IPS-11a (cell line): ENCODE data around the gene CSMD2.

ENCODE experiments used
- H3K4me3 ChIP-seq: one replicate; pipeline ENCODE4 v1.5.1; 2013; ENCODE audit warnings: low read depth, low read length, control low read depth

The CSMD2 gene

DNA sequence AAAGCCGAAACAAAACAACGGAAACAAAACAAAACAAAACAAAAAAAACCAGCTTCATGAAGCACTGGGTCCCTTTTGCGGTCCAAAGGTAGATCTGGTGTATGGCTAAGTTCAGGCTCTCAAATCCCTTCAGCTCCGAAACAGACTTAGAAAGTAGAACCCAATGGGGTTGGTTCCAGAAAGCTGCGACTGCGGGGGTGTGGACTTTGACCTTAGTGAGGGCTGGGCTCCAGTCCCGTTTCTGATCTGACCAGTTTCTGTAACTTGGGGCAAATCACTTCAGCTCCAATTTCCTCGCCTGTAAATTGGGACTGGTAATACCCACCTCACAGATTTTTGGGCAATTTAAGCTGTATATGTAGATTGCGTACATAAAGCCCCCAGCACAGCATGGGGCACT is 587.4 kb downstream of the CSMD2 start:
- no peak overlapping the region for H3K4me3 ChIP-seq

DNA sequence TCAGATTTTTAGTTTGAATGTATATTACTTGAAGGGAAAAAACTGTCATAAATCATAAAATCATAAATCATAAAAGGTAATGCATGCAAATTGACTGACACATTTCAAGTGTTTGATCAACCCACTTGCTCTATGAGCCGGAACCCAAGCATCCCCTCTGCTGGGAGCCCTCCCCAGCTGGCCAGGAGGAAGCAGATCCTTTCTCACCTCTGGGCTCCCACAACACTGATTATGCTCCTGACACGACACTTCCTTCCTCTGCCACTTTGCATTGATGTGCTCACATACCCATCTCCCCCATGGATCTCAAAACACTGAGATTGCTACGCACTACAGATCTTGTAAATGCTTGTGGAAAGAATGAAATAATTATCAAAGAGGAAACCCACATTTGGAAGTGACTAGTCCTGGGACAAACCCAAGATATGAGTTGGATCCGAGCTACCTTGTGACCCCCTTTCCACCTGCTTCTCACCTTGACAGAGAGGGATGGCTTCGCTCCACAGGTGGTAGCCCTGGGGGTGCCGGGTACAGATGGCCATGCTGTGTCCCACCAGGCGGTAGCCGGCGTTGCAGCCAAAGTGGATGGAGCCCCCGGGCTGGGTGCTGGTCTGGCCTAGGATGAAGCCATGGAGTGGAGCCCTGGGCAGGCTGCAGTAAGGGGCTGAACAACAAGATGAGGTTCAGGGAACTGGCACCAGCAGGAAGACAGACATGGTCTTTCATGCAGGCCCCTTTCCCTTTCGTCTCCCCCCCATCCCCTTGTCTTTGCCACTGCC is 588.0 kb downstream of the CSMD2 start:
- H3K4me3 ChIP-seq = no peak overlapping the region

DNA sequence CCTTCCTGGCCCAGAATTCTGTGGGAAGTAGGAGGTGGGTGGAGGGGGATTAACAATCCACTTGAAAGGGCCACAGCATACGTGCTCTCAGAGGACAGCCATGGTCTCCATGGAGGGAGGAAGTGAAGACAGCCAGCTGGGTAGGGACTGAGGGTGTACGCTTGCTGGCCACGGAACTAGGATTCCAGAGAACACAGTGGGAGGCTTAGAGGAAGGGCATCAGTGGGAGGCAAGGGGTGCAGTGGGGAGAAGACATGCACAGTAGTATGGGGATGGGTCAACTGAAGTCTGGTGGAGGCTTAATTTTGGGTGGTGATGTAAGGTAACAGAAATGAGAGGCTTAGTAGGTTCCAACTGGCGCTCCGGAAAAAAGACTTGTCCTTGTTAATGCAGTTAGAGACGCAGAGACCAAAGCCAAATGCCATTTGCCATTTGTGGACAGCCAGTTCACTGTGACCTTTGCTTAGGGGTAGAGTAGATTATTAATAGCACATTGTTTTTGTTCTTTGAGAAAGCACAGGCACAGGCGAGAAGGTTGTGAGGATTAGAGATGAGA is 589.6 kb downstream of the CSMD2 start:
- no peak overlapping the region for H3K4me3 ChIP-seq

DNA sequence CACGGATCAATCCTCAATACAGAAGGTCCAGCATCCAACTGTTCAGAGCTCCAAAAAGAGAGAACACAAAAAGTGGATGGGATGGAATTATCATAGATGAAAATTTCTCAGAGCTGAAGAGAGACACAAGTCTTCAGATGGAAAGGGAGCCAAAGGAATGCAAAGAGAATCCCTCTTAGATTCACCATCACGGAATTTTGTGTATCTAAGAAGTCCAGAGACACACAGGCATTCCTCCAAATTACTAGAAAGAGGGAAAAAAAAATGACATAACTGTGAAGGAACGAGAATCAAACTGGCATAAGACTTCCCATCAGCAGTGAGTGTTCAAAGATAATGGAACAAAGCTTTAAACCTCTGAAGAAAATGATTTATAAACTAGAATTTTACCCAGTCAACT is 591.4 kb downstream of the CSMD2 start:
- H3K4me3 ChIP-seq = no peak overlapping the region

DNA sequence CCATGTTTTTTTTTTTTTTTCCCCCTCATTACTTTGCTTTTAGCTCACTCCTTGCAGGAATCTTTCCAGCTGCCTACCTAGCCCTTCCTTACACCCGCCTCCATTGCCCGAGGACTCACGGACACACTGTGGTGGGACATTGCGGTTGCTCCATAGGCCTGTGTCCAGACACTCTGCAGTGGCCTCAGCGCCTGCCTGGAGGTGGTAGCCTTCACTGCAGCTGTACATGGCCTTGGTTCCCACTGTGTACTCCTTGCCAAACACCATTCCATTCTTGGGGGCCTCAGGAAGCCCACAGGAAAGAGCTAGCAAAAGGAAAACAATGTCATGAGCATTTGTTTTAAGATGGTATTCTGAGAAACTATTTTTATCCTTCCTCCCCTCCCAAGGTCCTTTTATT is 592.6 kb downstream of the CSMD2 start:
- H3K4me3 ChIP-seq = no peak overlapping the region

DNA sequence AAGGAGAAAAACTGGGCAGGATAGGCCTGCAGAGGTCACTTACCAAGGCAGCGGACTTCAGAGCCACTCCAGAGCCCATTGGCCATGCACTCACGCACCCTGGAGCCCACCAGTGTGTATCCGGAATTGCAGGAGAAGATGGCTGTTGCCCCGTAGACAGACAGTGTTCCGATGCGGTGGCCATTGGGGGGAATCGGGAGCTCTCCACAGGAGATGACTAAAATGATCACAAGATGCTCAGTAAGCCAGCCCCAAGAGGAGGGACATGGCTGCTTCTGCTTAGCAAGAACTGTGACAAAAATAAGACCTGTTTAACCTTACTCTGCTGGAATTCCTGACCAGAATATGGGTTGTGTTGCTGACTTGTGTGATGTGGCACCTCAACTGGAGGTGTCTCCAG is 595.7 kb downstream of the CSMD2 start:
- no peak overlapping the region for H3K4me3 ChIP-seq

DNA sequence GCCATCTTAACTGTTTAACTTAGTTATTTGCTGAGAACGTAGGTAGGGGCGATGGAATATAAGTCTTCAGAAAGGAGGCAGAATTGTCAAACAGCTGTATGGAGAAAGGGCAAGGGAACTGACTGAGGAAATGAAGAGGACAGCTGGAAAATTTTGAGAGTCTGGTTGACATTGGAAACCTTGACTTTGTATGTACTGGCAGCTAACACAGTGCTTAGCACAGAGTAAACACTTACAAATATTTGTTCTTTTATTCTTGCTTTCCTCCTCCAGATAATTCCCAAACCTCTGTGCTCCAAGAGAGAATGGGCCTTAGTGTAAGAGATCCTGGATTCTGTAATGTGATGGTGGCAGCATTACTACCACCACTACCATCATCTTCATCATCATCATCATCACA is 601.3 kb downstream of the CSMD2 start:
- H3K4me3 ChIP-seq = no peak overlapping the region

DNA sequence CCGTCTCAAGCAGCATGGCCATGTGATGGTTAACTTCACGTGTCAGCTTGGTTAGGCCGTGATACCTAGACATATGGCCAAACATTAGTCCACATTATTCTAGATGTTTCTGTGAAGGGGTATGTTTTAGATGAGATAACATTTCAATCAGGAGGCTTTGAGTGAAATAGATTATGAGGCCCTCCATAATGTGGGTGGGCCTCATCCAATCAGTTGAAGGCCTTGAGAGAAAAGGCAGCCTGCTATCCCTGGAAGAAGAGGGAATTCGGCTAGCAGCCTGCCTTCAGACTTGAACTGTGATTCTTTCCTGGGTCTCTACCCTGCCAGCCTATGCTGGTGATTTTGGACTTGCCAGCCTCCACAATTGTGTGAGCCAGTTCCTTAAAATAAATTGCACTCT is 602.5 kb downstream of the CSMD2 start:
- H3K4me3 ChIP-seq = no peak overlapping the region

DNA sequence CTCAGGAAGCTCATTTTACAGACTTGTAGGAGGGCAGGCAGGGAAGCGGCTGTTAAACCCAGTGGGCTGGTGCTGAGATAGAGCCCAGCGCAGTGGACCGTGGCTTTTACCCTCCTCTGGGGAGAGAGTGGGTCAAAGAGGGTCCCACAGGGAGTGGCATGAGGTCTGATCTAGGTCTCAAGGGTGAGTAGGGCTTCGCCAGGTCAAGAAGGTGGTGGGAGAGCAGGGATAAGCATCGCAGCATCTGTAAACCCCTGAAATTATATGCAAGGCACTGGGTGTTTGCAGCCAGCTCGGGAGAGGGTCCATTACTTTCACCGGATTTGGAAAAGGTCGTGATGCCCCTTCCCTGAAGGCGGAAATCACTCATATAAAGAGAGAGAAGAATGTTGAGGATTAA is 603.5 kb downstream of the CSMD2 start:
- no peak overlapping the region for H3K4me3 ChIP-seq

DNA sequence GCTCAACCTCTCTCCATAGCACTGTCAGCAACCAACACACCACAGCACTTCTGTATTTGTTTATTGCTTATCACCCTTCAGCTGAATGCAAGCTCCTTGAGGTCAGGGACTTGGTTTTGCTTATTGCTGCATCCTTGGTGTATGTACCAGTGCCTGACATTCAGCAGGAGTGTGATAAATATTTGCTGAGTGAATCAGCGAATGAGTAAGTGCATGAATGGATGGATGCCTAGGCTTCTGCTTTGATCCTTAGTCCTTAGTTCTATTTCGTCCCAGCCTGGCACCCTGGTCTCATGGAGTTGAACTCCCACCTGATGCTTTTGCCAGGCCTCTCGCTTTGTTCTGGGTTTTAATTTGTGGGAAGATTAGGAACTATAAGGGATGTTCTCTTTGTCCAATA is 604.4 kb downstream of the CSMD2 start:
- H3K4me3 ChIP-seq = no peak overlapping the region

DNA sequence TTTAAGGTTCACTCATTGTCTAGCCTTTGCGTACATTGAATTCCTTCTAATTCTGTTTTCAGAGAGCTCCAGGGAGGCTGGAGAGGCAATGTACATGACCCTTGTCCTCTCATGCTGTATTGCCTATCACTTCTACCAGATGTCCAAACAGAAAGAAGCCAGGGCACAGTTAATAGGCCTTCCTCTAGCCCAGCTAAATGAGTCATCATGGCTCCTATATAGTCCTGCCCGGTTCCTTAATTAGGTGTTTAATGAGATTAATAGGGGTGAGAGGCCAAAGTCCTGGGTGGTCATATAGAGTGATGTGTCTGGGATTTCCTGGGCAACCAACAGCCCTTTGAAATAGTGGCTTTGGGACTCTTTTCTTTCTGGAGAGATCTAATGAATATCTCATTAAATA is 616.3 kb downstream of the CSMD2 start:
- H3K4me3 ChIP-seq = no peak overlapping the region

DNA sequence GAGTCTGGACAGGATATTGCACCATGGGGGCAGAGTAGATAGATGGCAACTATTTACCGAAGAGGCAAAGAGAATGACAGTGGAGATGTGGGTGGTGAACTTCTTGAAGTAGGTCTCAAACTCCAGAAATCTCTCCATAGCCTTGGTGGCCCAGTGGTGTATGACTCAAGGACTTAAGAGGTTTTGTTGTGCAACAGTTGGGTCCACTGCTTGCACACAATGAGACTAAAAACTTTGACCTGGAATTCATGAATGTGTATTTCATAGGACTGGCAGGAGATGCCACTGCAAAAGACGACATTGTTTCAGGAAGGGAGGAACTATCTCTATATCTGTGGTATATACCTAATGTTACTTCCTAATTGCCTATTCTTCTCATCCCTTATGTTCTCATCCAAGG is 616.7 kb downstream of the CSMD2 start:
- H3K4me3 ChIP-seq = no peak overlapping the region

DNA sequence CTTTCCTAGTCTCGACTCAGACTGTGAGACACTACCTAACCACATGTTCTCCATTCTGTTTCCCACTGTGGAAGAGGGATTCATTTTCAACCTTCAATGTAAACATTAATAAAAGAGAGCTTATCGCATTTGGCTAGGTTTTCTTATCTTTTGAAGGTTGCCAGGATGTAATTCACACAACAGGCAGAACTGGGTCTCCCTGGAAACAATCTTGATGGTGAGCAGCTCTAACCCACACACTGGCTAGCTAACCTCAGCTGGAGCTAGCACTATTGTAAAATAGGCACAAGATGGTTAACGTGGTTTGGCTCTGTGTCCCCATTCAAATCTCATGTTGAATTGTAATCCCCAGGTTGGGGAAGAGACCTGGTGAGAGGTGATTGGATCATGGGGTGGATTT is 617.5 kb downstream of the CSMD2 start:
- no peak overlapping the region for H3K4me3 ChIP-seq

DNA sequence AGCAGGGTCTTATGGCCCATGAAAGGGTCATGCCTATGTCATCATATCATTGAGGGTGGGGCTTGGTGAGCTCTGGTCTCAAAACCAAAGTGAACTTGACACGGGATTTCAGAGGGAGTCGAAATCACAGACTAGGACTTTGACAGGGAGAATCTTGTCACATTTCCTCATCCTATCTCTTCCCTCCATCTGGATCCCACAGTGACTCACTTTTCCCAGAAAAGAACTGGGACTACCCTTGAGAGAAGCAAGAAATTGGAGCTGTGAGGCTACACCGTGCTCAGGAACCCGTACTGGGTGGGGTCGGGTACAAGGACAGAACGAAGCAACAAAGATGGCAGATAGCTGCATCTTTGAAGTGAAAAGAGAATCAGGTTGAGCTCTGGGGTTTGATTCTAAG is 623.1 kb downstream of the CSMD2 start:
- H3K4me3 ChIP-seq = no peak overlapping the region

DNA sequence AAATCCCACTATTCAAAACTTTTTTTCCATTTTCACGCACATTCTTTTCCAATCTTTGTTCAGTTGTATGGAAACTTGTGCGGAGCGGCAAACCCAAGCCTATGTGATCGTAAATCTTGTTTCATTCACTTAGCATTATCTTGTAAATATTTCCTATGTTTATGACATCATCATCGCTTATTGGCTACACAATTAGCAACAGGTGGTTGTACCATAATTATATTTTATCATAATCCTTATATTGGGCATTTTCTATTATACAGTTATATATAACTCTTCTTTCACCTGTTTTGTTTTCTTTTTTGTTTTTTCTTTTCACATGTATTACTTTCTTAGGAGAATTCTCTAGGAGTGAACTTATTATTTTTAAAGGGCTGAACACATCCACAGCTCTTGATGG is 627.1 kb downstream of the CSMD2 start:
- no peak overlapping the region for H3K4me3 ChIP-seq

DNA sequence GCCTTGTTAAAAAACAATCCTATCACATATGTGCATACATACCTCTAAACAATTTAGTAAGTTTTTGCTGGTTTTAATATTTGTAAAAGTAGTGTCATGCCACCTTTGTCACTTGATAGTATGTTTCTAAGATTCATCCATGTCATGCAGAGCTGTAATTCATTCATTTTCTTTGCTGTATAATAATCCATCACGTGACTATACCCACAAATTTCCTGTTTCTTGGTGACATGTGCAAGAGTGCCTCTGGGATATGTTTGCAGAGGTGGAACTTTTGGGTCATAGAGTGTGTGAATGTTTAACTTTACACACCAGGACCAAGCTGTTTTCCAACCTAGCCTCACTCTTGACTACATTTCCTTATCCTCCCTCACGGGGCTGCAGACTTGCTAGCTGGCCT is 629.7 kb downstream of the CSMD2 start:
- no peak overlapping the region for H3K4me3 ChIP-seq

DNA sequence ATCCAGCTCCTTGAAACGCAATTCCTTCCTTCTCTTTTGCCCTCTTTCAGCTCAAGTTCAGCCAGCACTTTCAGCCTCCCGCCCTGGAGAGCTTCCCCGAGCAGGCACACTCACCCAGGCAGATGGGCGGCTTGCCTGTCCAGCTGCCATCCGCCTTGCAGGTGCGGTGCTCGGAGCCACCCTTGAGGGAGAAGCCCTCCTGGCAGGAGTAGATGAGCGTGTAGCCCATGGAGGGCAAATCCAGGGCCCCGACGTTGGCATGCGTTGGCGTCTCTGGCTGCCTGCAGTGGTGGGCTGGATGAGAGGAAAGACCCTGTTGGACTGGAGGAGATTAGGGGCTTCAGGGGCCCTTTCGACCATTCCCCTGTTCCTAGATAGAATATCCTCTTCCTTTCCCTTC is 632.1 kb downstream of the CSMD2 start:
- H3K4me3 ChIP-seq = no peak overlapping the region

DNA sequence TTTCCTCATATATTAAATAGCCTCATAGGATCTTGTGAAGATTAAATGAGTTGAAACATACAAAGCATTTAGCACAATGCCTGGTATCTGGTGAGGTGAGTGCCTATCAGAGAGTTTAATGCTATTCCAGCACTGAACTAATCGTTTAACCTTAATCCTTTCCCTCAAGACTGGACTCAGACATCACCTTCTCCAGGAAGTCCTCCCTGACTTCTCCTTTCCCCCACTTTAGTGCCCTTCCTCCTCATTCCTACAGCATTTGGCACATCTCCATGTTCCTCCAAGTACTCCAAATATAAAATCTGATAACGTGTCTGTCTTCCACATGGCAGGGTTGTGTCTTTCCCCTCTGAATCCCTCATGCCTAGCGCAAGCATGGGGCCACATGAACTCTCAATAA is 632.8 kb downstream of the CSMD2 start:
- H3K4me3 ChIP-seq = no peak overlapping the region

DNA sequence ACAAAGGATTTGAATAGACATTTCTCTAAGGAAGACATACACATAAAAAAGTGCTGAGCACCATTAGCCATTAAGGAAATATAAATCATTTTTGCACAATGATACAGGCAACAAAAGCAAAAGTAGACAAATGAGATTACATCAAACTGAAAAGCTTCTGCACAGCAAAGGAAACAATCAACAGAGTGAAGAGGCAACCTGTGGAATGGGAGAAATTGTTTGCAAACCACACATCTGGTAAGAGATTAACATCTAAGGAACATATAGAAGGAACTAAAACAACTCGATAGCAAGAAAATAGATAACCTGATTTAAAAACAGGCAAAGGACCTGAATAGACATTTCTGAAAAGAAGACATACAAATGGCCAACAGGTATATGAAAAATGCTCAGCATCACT is 635.1 kb downstream of the CSMD2 start:
- H3K4me3 ChIP-seq = no peak overlapping the region

DNA sequence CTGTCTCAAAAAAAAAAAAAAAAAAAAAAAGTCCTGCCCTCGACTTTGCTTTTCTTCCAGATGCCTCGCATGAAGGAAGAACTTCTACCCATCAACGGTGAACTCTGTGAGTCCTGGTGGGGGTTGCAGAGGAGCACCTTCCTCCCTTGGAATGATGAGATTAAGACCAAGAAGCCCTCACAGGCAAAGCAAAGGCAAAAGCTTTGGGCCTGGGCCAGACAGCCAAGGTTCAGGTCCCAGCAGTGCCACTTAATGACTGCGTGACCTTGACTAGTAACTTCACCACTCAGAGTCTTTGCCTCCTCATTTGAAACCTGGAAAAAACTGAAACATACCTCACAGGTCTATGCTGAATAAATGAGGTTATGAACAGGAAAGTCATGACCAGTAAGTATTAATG is 637.1 kb downstream of the CSMD2 start:
- no peak overlapping the region for H3K4me3 ChIP-seq

DNA sequence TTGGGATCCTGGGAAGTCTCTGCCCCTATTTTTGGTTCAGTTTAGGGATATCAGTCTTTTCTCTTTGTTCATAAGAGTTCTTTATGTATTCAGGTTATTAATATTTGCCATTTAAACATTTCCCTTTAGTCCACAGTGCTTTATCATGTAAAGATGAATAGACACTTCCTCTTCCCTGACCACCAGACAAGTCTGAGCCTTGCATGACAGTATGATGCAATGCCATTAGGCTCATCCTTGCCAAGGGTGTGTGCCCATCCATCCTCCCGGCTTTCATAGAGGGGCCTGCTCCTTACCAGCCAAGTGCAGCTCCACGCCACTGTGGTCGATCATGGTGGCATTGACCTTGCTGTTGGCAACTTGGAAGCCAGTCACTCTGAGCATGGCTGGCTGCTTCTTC is 640.4 kb downstream of the CSMD2 start:
- H3K4me3 ChIP-seq = no peak overlapping the region

DNA sequence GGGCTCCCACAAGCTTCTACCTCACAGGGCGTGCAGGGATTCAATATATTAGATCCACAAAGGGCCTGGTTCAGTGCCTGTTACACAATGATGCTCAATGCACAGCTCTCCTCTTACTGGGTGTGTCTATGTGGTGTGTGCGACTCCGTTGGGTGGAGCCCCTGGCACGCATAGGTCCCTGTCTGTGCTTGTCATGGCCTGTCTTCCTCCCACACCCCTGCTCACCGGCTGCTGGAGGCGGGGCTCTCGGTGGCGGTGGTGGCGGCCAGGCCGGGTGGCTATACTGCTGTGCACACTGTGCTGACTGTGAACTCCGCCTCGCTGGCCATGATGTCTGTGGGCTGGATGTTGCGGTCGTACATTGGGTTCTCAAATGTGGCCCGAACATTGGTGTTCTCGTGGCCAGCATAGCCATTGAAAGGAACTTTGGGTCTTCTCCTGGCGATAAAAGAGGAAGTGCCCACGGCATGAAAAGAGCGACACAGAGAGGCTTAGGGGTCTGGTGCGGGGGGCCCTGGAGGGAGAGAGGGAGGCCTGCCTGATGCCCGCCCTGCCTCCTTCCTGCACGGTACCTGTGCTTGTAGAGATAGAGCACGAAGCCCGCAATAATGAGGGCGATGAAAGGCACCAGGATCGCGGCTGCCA is 645.7 kb downstream of the CSMD2 start:
- H3K4me3 ChIP-seq = no peak overlapping the region
